Right renal pelvis (tissue), 4 donors: Measurements from ENCODE around the gene RAPGEF2. TPM values are rescaled to one million over a fixed set of nuclear protein-coding genes. Genes with fewer than 3 reads are reported as not detected.
"Not testable (repeated sequence)": the region's sequence is repeated elsewhere in the genome, so short reads cannot be mapped to it uniquely, and the experiment has no call there.

Experiments used
- DNase-seq, 4 donors: peaks; one replicate each; pipeline ENCODE4 v3.0.0-alpha.2; 2013; ENCODE audit warnings: low read depth in 4 of 4, low spot score in 3 of 4, missing footprints in 1 of 4
- polyA plus RNA-seq, 4 donors: library from polyadenylated mRNA; unstranded; fragments of 120-200 nt; gene quantifications; one replicate each; pipeline ENCODE4 v1.2.1, GENCODE V29; 2013; ENCODE audit not compliant: insufficient read length in 4 of 4

The RAPGEF2 gene
- polyA plus RNA-seq, 4 donors = 43.0 to 57.5 (median 50.4) TPM

GRCh38 chr4:159349332-159349731, 246.5 kb downstream of the RAPGEF2 start:
- no peak for DNase-seq

- no peak for DNase-seq
Measured at GRCh38 chr4:159352609-159353008, 249.7 kb downstream of the RAPGEF2 start.

GRCh38 chr4:159353422-159354116, 250.7 kb downstream of the RAPGEF2 start:
- no peak for DNase-seq

- no peak for DNase-seq
Measured at GRCh38 chr4:159355466-159355865, 252.6 kb downstream of the RAPGEF2 start.

DNA sequence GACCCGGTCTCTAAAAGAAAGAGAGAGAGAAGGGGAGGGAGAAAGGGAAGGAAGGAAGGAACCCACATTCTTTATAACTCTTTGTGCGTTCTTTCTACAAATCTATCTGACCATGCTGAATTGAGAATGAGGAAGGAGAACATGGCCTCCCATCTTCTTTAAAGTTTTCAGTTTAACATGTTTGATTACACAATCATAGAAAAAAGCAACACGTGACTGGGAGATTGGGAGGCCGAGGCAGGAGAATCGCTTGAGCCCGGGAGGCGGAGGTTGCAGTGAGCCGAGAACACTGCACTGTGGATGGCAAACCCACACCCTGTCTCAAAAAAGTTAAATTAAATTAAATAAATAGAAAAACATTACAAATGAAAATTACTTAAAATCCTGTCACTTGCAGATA, 254.5 kb downstream of the RAPGEF2 start:
- no peak for DNase-seq

DNA sequence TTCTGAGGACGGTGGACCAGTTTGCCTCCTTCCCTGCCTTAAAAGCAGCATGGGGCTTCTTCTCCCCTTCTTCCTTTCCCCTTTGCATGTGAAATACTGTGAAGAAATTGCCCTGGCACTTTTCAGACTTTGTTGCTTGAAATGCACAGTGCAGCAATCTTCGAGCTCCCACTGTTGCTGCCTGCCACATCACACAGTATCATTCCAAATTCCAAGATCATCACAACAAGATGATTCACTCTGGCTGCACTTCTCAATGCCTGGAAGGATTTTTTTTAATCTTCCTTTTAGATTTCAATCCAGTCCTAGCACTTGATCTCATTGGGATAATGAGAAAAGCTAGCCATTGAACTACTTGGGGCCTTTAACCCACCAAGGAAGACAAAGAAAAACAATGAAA, 255.3 kb downstream of the RAPGEF2 start:
- DNase-seq = no peak

DNA sequence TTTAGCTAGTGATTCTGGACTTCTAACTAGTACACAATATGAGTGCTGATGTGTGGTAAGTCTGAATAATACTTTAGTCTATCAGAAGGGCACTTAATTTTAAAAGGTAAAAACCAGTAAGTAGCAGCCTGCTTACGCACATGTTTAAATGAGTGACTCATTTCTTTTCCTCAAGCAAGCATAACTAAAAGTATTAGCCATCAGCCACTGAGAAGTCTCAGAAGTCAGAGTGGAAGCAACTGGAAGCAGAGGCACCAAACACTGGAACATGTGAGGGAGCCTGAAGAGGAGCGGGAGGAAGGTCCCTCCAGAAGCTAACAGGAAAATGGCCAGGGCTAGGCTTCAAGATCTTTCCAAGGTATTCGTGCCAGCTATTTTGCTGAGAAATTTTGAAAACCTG, 257.7 kb downstream of the RAPGEF2 start:
- DNase-seq = no peak

DNA sequence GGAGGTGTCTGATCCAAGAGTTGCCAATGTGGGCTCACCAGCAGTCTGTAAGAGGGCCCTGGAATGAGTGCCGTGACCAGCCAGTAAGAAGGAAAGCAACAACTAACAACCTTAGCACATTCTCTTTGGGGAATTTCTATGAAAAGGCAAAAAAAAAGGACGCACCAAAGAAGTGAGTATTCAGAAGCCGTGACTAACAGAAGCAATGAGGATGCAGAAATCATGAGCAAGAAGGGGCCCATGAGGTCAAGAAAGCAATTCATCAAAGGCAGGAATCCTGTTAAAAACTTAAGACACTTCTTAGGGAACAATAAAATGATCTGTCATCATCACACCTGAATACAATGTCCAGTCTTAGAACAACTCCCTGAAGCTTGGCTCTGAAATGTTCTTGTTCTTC, 260.5 kb downstream of the RAPGEF2 start:
- no peak for DNase-seq

- DNase-seq = no peak
Measured at GRCh38 chr4:159366966-159367780, 264.3 kb downstream of the RAPGEF2 start.

DNA sequence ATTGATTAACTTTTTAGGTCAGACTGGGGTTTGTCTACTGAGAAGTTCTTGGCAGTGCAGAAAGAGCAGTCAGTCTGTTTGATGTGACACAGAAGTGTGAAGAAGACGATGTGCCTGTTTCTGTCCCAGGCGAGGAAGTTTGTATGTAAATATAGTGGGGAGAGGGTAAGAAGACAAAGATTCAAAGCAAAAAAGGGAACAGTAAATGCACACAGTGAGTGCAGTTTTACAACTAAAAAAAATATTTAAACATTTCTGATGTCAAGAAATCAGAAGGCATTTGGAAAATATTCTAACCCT, 264.9 kb downstream of the RAPGEF2 start:
- no peak for DNase-seq

DNA sequence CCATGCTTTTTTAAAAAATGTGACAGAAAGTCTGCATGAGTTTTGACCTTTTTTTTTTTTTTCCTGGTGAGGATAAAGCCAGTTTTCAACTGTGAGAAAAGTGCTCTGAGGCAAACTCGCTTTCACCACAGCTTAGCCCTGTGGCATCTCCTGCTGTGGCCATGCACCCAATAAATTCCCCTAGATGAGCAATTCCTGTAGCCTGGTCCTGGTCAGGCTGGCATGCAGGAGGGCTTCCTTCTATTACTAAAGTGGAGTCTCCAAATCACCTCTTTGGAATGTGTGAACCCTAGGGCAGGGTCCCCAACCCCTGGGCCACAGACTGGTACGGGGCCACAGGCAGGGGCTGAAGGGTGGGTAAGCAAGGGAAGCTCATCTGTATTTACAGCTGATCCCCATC, 265.4 kb downstream of the RAPGEF2 start:
- no peak for DNase-seq

DNA sequence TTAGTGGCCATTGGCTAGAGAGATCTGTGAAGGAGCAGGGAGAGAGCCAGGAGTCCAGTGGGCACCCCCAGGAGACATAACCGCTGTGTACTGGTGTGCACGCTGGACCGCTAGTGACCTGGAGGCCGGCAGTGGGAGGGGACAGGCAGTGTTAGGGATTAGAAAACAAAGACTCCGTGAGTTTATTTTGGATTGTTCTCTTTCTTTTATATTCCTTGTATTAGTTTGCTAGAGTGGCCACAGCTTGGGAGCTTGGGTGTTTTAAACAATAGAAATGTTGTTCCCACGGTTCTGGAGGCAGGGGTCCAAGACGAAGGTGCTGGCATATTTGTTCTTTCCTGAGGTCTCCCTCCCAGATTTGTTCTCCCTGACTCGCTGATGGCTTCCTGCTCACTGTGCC, 266.4 kb downstream of the RAPGEF2 start:
- no peak for DNase-seq

DNA sequence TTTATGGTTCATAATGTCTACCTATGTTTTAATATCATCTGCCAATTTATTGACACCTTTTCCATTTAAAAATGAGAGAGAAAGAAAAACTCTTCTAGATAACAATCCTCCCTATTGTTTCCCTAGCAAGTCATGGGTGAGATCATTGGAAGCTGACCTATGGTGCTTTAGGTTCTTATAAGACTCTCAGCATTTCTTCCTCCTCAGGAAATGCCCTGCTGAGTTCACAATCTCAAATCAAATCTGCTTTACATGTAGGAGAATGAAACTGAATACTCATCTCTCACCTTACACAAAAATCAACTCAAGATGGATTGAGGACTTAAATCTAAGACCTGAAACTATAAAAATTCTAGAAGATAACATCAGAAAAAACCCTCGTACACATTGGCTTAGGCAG, 267.4 kb downstream of the RAPGEF2 start:
- DNase-seq = no peak

DNA sequence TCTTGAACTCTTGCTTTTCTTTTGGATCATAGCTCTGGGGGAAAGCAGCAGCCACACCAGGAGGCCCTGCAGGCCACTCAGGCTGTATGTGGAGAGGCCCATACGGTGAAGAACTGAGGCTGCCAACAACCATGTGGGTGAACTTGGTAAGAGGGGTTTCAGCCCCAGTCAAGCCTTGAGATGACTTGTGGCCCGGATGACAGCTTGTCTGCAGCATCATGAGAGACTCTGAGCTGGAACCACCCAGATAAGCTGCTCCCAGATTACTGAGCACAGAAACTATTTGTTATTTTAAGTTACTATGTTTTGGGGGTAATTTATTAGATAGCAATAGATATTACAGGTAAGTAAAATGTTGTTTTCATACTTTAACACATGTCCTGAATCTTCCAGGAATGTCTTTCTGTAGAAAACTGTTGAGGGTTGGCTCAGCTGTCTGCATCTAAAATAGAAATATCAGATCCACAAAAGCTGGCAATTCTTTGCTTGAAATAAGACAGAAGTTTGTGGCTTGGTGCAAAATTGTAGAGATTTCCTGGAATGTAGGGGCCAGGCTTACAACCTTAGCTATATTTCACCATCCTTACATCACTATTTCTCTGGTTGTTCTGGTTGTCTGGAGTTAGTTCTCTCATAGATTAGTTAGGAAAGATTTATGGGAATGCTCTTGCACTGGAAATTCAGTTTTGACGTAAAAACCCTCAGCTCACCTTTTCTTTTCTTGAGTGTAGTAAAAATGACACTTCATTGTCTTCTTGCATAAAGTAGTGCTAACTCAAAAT, 272.1 kb downstream of the RAPGEF2 start:
- no peak for DNase-seq

GRCh38 chr4:159376289-159376688, 273.4 kb downstream of the RAPGEF2 start:
- no peak for DNase-seq

DNA sequence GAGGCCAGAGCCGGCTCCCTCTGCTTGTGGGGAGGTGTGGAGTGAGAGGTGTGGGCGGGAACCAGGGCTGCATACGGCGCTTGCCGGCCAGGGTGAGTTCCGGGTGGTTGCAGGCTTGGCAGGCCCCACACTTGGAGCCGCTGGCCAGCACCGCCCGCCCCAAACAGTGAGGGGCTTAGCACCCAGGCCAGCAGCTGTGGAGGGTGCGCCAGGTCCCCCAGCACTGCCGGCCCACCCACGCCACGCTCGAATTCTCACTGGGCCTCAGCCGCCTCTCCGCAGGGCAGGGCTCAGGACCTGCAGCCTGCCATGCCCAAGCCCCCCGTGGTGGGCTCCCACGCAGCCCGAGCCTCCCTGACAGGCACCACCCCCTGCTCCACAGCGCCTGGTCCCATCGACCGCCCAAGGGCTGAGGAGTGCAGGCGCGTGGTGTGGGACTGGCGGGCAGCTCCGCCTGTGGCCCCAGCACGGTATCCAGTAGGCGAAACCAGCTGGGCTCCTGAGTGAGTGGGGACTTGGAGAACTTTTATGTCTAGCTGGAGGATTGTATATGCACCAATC, 275.3 kb downstream of the RAPGEF2 start:
- no peak for DNase-seq

DNA sequence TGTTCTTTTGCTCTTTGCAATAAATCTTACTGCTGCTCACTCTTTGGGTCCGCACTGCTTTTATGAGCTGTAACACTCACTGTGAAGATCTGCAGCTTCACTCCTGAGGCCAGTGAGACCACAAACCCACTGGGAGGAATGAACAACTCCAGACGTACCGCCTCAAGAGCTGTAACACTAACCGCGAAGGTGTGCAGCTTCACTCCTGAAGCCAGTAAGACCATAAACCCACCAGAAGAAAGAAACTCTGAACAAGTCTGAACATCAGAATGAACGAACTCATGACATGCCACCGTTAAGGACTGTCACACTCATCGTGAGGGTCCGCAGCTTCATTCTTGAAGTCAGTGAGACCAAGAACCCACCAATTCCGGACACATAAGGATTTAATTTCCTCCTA, 276.2 kb downstream of the RAPGEF2 start:
- not testable (repeated sequence) for DNase-seq

DNA sequence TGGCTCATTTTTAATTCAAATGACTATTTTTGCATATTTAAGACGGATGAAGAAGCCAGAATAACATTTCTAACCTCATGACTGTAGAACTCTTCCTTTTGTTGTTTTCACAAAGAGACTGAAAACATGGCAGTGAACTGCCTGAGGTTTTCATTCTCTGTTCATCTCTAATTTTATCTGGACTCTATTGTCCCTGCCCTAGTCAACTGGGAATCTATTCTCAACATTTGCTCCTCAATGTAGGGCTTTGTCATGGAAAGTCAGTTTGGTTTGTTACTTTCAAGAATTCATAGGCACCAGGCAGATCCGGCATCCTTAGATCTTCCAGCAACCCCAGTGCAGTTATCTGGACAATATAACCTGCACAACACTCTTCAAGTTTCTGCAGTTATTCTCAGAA, 277.0 kb downstream of the RAPGEF2 start:
- no peak for DNase-seq

DNA sequence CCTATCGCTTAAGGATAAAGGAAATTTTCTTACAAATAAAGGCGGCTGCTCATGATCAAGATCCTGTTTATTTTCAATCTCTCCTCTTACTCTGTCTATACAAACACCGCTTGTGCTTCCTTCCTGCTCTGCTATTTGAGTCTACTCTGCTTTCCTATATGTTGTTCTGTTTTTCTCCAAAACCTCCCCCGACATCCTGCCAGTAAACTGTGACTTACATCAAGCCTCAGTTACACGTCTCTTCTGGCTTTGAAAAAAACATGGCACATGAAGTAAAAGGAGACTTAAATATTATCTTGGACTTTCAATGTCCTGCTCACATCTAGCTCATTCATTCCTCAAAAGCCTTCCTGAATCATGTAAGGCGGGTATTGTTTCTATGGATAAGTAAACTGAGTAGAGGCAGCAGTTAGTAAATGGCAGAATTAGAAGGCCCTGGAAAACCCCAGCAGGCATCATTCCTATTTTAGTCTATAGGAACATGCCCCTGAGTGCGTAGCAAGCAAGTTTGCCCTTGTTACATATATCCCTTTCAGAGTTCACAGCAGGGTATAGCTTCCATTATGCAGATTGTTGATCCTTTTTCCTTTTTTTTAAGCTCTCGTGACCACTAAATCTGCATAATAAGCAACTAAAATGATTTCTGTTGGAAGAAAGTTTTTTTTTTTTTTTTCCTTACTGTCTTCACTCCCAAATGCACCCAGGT, 280.1 kb downstream of the RAPGEF2 start:
- DNase-seq = no peak

- no peak for DNase-seq
Measured at GRCh38 chr4:159383562-159383931, 280.7 kb downstream of the RAPGEF2 start.

GRCh38 chr4:159384017-159384416, 281.1 kb downstream of the RAPGEF2 start:
- DNase-seq = no peak
